Mucosa of descending colon (tissue), 3 donors: ENCODE data around the gene RNF145. TPM values are rescaled to one million over a fixed set of nuclear protein-coding genes. Genes with fewer than 3 reads are reported as not detected.

ENCODE experiments used
- ATAC-seq: fragments of 200-7000 bp; cut with Tn5 transposase; one replicate; pipeline ENCODE4 v1.9.1; 2020; ENCODE audit warnings: mild to moderate bottlenecking, moderate library complexity
- DNase-seq, 3 donors: peaks; one replicate each; pipeline ENCODE4 v3.0.0-alpha.2; 2020
- H3K36me3 ChIP-seq: fragments of 200-600 bp; one replicate; pipeline ENCODE4 v1.8.0; 2021; ENCODE audit warnings: low read depth, mild to moderate bottlenecking
- H3K4me1 ChIP-seq: fragments of 200-600 bp; one replicate; pipeline ENCODE4 v1.8.0; 2021; ENCODE audit warnings: low read depth, mild to moderate bottlenecking
- H3K4me3 ChIP-seq: fragments of 200-600 bp; one replicate; pipeline ENCODE4 v1.8.0; 2021; ENCODE audit warnings: mild to moderate bottlenecking
- H3K9me3 ChIP-seq: fragments of 200-600 bp; one replicate; pipeline ENCODE4 v1.8.0; 2021; ENCODE audit warnings: mild to moderate bottlenecking
- intact Hi-C, 2 donors: fragments of 100-400 bp; cut with DNase I in 1 of 2; cut with micrococcal nuclease in 1 of 2; formaldehyde crosslinking; loops; one replicate each; pipeline versions ENCODE4 v1.11.0 to v1.11.1; 2022; cut with DNase I, micrococcal nuclease
- total RNA-seq, 3 donors: library from RNA; stranded (reverse); fragmentation: NEBNext Ultra II Directional in 2 of 3; extraction: Animal tissue kit (Norgen Biotek cat#: 25700) in 2 of 3; gene quantifications; one replicate each; pipeline versions ENCODE4 v1.2.1 to v1.2.4, GENCODE V29; 2021 to 2023
- TF ChIP-seq, protein P1 (sequence below): fragments of 200-600 bp; IDR thresholded peaks from one replicate; pipeline ENCODE4 v1.8.0; 2022; ENCODE audit warnings: antibody characterized with exemption, mild to moderate bottlenecking
- donor health status: DM: no; HTN: no; CAD: no; lungs with moderate emphysema.
- donor health status: DM: no; HTN: no; CAD: no.
- donor health status: DM: no; HTN: yes; CAD: no.

The RNF145 gene
- total RNA-seq, 3 donors from 2014 or later = 50.0 to 72.6 (median 57.2) TPM

DNA sequence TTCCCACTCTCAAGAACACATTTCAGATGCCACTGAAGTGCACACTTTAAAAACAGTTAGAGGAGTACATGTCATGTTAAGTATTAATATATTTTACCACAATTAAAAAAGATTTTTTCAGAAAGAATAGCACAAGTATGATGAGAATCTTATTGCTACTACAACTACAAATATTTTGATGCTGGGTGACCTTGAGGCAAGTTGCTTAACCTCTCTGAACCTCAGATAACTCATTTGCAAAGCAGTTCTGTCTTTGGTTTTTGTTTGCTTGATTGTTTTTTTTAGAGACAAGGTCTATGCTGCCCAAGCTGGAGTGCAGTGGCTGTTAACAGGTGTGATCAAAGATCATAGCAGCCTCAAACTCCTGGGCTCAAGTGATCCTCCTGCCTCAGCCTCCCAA, 95.9 kb downstream of the RNF145 start:
- intact Hi-C loops = no loop called here
- TF ChIP-seq, protein P1, sequence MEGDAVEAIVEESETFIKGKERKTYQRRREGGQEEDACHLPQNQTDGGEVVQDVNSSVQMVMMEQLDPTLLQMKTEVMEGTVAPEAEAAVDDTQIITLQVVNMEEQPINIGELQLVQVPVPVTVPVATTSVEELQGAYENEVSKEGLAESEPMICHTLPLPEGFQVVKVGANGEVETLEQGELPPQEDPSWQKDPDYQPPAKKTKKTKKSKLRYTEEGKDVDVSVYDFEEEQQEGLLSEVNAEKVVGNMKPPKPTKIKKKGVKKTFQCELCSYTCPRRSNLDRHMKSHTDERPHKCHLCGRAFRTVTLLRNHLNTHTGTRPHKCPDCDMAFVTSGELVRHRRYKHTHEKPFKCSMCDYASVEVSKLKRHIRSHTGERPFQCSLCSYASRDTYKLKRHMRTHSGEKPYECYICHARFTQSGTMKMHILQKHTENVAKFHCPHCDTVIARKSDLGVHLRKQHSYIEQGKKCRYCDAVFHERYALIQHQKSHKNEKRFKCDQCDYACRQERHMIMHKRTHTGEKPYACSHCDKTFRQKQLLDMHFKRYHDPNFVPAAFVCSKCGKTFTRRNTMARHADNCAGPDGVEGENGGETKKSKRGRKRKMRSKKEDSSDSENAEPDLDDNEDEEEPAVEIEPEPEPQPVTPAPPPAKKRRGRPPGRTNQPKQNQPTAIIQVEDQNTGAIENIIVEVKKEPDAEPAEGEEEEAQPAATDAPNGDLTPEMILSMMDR = no peak
- Histone ChIP-seq H3K9me3 (no peaks in the 10 kb centered on the region), H3K4me1 (no peaks in the 10 kb centered on the region), H3K4me3 (no peak overlapping the region), H3K36me3 (no peaks in the 10 kb centered on the region)
- no peak for ATAC-seq
- DNase-seq = no peak

GRCh38 chr5:159112436-159112835, 96.9 kb downstream of the RNF145 start:
- TF ChIP-seq, protein P1 = no peak

More at GRCh38 chr5:159112436-159112835, 96.9 kb downstream of the RNF145 start:
- no peaks in the 10 kb centered on the region for H3K4me1 ChIP-seq
- no peak for ATAC-seq
- no peaks in the 10 kb centered on the region for H3K9me3 ChIP-seq
- H3K36me3 ChIP-seq = no peaks in the 10 kb centered on the region
- intact Hi-C loops = no loop called here
- no peak for DNase-seq
- no peak overlapping the region for H3K4me3 ChIP-seq

Other genes starting within 250 kb of the RNF145 start
- gene EBF1, start 109.6 kb downstream of the RNF145 start, total RNA-seq = 10 to 100 TPM in 1 of 3 donors, 1 to 10 TPM in 2; 3.8 to 16.6 (median 7.5) TPM
- 10 to 100 TPM; 12.1 to 18.3 (median 17.7) TPM for gene UBLCP1, start 53.7 kb upstream of the RNF145 start, total RNA-seq
- not detected for gene IL12B, start 120.9 kb upstream of the RNF145 start, total RNA-seq